H1 (cell line): Measurements from ENCODE around the gene CCSAP. TPM values are rescaled to one million over a fixed set of nuclear protein-coding genes. Genes with fewer than 3 reads are reported as not detected.

Experiments used
- CBX5 ChIP-seq: fragments of 300-800, 300-1000 bp; sonication (generic); IDR thresholded peaks from 2 replicates; pipeline ENCODE4 v1.7.1; 2016; ENCODE audit warnings: antibody characterized with exemption, low read length, low read depth
- CBX8 ChIP-seq: fragments of 300-800, 300-1000 bp; sonication (generic); IDR thresholded peaks from 2 replicates; pipeline ENCODE4 v1.7.1; 2016; ENCODE audit warnings: low read depth, low read length, borderline replicate concordance
- HDAC2 ChIP-seq, 2 experiments: fragments of 300-600 bp in 1 of 2; sonication (generic) in 1 of 2; IDR thresholded peaks; 2 replicates each; pipeline ENCODE4 v1.6.1; 2011 to 2012; ENCODE audit warnings: low read depth in 2 of 2, low read length in 2 of 2, mild to moderate bottlenecking in 2 of 2, moderate library complexity in 2 of 2, borderline replicate concordance in 1 of 2, inconsistent platforms in 1 of 2
- KDM5A ChIP-seq: fragments of 200-600 bp; IDR thresholded peaks from 2 replicates; pipeline ENCODE4 v1.7.1; 2012; ENCODE audit warnings: mild to moderate bottlenecking, low read length, inconsistent platforms, mixed read lengths
- POU5F1 ChIP-seq: IDR thresholded peaks from 2 replicates; pipeline ENCODE4 v1.6.1; 2011; ENCODE audit warnings: low read depth, mild to moderate bottlenecking, low read length, moderate library complexity
- RBBP5 ChIP-seq: IDR thresholded peaks from 2 replicates; pipeline ENCODE4 v1.7.1; 2012; ENCODE audit warnings: low read depth, mild to moderate bottlenecking, inconsistent platforms, low read length, moderate library complexity, borderline replicate concordance
- SRF ChIP-seq: IDR thresholded peaks from 2 replicates; pipeline ENCODE4 v1.6.1; 2011; ENCODE audit warnings: mild to moderate bottlenecking, low read depth, low read length, moderate library complexity
- YY1 ChIP-seq: IDR thresholded peaks from 2 replicates; pipeline ENCODE4 v1.6.1; 2011; ENCODE audit warnings: low read depth, mild to moderate bottlenecking, low read length
- ZNF274 ChIP-seq: IDR thresholded peaks from 2 replicates; pipeline ENCODE4 v1.7.0; 2012; ENCODE audit warnings: low read length, borderline replicate concordance; ENCODE audit errors: extremely low read depth
- polyA plus RNA-seq, 7 experiments: library from polyadenylated mRNA; depleted of rRNA in 3 of 7; stranded (reverse) in 5 of 7; unstranded in 2 of 7; fragments of >200 nt in 5 of 7; fragments of 200-250 nt in 2 of 7; gene quantifications; 1 replicate in 5 of 7; 2 replicates in 1 of 7; 4 replicates in 1 of 7; pipeline versions ENCODE4 v1.2.1 to v1.2.3, GENCODE V29; 2011 to 2013; ENCODE audit warnings: missing spikeins in 2 of 7, mixed read lengths in 2 of 7
- total RNA-seq: library from RNA; stranded (reverse); fragmentation: NEBNext Ultra II Directional; extraction: Animal tissue kit (Norgen Biotek cat#: 25700); gene quantifications from 2 replicates; pipeline ENCODE4 v1.2.1, GENCODE V29; 2021
- TF ChIP-seq, protein P1 (sequence below): fragments of 300-600 bp; sonication (generic); IDR thresholded peaks from 2 replicates; pipeline ENCODE4 v1.7.1; 2012; ENCODE audit warnings: low read length, moderate library complexity, mild to moderate bottlenecking, inconsistent platforms; ENCODE audit not compliant: insufficient replicate concordance

The CCSAP gene
- total and polyA plus RNA-seq, 2 of the 8 experiments (the other 6 are each of a cell fraction or from before 2014, with no cell fraction given) = 3.5 to 17.2 TPM

- TF ChIP-seq, protein P1, sequence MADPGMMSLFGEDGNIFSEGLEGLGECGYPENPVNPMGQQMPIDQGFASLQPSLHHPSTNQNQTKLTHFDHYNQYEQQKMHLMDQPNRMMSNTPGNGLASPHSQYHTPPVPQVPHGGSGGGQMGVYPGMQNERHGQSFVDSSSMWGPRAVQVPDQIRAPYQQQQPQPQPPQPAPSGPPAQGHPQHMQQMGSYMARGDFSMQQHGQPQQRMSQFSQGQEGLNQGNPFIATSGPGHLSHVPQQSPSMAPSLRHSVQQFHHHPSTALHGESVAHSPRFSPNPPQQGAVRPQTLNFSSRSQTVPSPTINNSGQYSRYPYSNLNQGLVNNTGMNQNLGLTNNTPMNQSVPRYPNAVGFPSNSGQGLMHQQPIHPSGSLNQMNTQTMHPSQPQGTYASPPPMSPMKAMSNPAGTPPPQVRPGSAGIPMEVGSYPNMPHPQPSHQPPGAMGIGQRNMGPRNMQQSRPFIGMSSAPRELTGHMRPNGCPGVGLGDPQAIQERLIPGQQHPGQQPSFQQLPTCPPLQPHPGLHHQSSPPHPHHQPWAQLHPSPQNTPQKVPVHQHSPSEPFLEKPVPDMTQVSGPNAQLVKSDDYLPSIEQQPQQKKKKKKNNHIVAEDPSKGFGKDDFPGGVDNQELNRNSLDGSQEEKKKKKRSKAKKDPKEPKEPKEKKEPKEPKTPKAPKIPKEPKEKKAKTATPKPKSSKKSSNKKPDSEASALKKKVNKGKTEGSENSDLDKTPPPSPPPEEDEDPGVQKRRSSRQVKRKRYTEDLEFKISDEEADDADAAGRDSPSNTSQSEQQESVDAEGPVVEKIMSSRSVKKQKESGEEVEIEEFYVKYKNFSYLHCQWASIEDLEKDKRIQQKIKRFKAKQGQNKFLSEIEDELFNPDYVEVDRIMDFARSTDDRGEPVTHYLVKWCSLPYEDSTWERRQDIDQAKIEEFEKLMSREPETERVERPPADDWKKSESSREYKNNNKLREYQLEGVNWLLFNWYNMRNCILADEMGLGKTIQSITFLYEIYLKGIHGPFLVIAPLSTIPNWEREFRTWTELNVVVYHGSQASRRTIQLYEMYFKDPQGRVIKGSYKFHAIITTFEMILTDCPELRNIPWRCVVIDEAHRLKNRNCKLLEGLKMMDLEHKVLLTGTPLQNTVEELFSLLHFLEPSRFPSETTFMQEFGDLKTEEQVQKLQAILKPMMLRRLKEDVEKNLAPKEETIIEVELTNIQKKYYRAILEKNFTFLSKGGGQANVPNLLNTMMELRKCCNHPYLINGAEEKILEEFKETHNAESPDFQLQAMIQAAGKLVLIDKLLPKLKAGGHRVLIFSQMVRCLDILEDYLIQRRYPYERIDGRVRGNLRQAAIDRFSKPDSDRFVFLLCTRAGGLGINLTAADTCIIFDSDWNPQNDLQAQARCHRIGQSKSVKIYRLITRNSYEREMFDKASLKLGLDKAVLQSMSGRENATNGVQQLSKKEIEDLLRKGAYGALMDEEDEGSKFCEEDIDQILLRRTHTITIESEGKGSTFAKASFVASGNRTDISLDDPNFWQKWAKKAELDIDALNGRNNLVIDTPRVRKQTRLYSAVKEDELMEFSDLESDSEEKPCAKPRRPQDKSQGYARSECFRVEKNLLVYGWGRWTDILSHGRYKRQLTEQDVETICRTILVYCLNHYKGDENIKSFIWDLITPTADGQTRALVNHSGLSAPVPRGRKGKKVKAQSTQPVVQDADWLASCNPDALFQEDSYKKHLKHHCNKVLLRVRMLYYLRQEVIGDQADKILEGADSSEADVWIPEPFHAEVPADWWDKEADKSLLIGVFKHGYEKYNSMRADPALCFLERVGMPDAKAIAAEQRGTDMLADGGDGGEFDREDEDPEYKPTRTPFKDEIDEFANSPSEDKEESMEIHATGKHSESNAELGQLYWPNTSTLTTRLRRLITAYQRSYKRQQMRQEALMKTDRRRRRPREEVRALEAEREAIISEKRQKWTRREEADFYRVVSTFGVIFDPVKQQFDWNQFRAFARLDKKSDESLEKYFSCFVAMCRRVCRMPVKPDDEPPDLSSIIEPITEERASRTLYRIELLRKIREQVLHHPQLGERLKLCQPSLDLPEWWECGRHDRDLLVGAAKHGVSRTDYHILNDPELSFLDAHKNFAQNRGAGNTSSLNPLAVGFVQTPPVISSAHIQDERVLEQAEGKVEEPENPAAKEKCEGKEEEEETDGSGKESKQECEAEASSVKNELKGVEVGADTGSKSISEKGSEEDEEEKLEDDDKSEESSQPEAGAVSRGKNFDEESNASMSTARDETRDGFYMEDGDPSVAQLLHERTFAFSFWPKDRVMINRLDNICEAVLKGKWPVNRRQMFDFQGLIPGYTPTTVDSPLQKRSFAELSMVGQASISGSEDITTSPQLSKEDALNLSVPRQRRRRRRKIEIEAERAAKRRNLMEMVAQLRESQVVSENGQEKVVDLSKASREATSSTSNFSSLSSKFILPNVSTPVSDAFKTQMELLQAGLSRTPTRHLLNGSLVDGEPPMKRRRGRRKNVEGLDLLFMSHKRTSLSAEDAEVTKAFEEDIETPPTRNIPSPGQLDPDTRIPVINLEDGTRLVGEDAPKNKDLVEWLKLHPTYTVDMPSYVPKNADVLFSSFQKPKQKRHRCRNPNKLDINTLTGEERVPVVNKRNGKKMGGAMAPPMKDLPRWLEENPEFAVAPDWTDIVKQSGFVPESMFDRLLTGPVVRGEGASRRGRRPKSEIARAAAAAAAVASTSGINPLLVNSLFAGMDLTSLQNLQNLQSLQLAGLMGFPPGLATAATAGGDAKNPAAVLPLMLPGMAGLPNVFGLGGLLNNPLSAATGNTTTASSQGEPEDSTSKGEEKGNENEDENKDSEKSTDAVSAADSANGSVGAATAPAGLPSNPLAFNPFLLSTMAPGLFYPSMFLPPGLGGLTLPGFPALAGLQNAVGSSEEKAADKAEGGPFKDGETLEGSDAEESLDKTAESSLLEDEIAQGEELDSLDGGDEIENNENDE = no peak
- TF ChIP-seq HDAC2 (IDR thresholded peaks at IDR 0.05; ENCODE audit: borderline replicate concordance in 1 of 2, low read depth in 2 of 2, low read length in 2 of 2) (no peak), YY1 (no peak), SRF (no peak), POU5F1 (no peak), CBX8 (no peak), RBBP5 (no peak), ZNF274 (no peak), KDM5A (no peak), CBX5 (no peak)
Measured at GRCh38 chr1:229325401-229325800, 17.4 kb downstream of the CCSAP start (continued).
